Muscle of back (tissue), 13 donors: ENCODE results near the gene TXNIP. TPM values are rescaled to one million over a fixed set of nuclear protein-coding genes. Genes with fewer than 3 reads are reported as not detected.
"Not testable (repeated sequence)": the region's sequence is repeated elsewhere in the genome, so short reads cannot be mapped to it uniquely, and the experiment has no call there.

Experiments used
- DNase-seq, 3 donors: peaks; one replicate each; pipeline versions ENCODE4 v3.0.0 to v3.0.0-alpha.2; 2013
- long read RNA-seq, 9 donors: transcript quantifications; one replicate each; lab custom pipeline, GENCODE V29; 2026
- polyA plus RNA-seq, 10 donors: library from polyadenylated mRNA; unstranded; fragments of 120-200 nt; gene quantifications; one replicate each; pipeline ENCODE4 v1.2.1, GENCODE V29; 2013; ENCODE audit not compliant: insufficient read length in 10 of 10

Gene TXNIP
- polyA plus RNA-seq, result 100 to 1,000 TPM; 214 to 318 (median 275) TPM
- long read RNA-seq, donor 1, transcript TXNIP-204 (8 exons, 2,926 nt), result major isoform, 41 of 100 reads
- long read RNA-seq, donor 1, partial matches to known transcripts, result 52 of 100 reads
- long read RNA-seq, donor 1, other reads (novel, unspliced or antisense), result 5 of 100 reads
- long read RNA-seq, donor 2, transcript TXNIP-204 (8 exons, 2,926 nt), result major isoform, 45 of 117 reads
- long read RNA-seq, donor 2, partial matches to known transcripts, result 71 of 117 reads
- long read RNA-seq, donor 2, other reads (novel, unspliced or antisense), result 0 of 117 reads
- long read RNA-seq, donor 3, result 0 reads
- long read RNA-seq, donor 4, transcript TXNIP-204 (8 exons, 2,926 nt), result major isoform, 36 of 62 reads
- long read RNA-seq, donor 4, partial matches to known transcripts, result 24 of 62 reads
- long read RNA-seq, donor 4, other reads (novel, unspliced or antisense), result 0 of 62 reads
- long read RNA-seq, donor 5, transcript TXNIP-204 (8 exons, 2,926 nt), result major isoform, 36 of 117 reads
- long read RNA-seq, donor 5, partial matches to known transcripts, result 81 of 117 reads
- long read RNA-seq, donor 5, other reads (novel, unspliced or antisense), result 0 of 117 reads
- long read RNA-seq, donor 6, transcript TXNIP-204 (8 exons, 2,926 nt), result major isoform, 57 of 134 reads
- long read RNA-seq, donor 6, partial matches to known transcripts, result 75 of 134 reads
- long read RNA-seq, donor 6, other reads (novel, unspliced or antisense), result 0 of 134 reads
- long read RNA-seq, donor 7, transcript TXNIP-204 (8 exons, 2,926 nt), result major isoform, 44 of 79 reads
- long read RNA-seq, donor 7, partial matches to known transcripts, result 33 of 79 reads
- long read RNA-seq, donor 7, other reads (novel, unspliced or antisense), result 0 of 79 reads
- long read RNA-seq, donor 8, transcript TXNIP-204 (8 exons, 2,926 nt), result major isoform, 38 of 72 reads
- long read RNA-seq, donor 8, partial matches to known transcripts, result 32 of 72 reads
- long read RNA-seq, donor 8, other reads (novel, unspliced or antisense), result 0 of 72 reads
- long read RNA-seq, donor 9, transcript TXNIP-204 (8 exons, 2,926 nt), result major isoform, 6 of 13 reads
- long read RNA-seq, donor 9, partial matches to known transcripts, result 7 of 13 reads
- long read RNA-seq, donor 9, other reads (novel, unspliced or antisense), result 0 of 13 reads

GRCh38 chr1:145996433-145997015 is at the start of gene TXNIP:
TXNIP (minus strand) TSS chr1:145996579; CDS start chr1:145996266, 313 bp downstream.
- DNase-seq, result peak; percentile 99

- peak in 1 of 3 donors; percentile 46 for DNase-seq
These were observed 43.4 kb upstream of the TXNIP start for GRCh38 chr1:146039844-146040194.

- DNase-seq, result peak; percentile 91 to 95 (median 92)
These were observed 40.7 kb upstream of the TXNIP start for GRCh38 chr1:146036965-146037646.

GRCh38 chr1:146036241-146036964 is 40.0 kb upstream of the TXNIP start:
- DNase-seq, result no peak

GRCh38 chr1:146035048-146035423 is 38.7 kb upstream of the TXNIP start:
- no peak for DNase-seq

- DNase-seq, result peak in 1 of 3 donors; percentile 76
These were observed 36.3 kb upstream of the TXNIP start for GRCh38 chr1:146032631-146033219.

GRCh38 chr1:146031476-146031875 is 35.1 kb upstream of the TXNIP start:
- DNase-seq, result no peak

- DNase-seq, result no peak
These were observed 32.7 kb upstream of the TXNIP start for GRCh38 chr1:146029117-146029516.

- not testable (repeated sequence) for DNase-seq
These were observed 30.3 kb upstream of the TXNIP start for GRCh38 chr1:146026650-146027049.

- DNase-seq, result not testable (repeated sequence)
These were observed 29.6 kb upstream of the TXNIP start for GRCh38 chr1:146025787-146026495.

GRCh38 chr1:146022403-146023127 is 26.2 kb upstream of the TXNIP start:
- no peak for DNase-seq

GRCh38 chr1:146021622-146022402 is 25.4 kb upstream of the TXNIP start, which contains the start of gene HJV:
HJV (minus strand) TSS chr1:146021735; CDS start chr1:146020231, 1,504 bp downstream.
- DNase-seq, result peak in 2 of 3 donors; percentile 38 to 66

- DNase-seq, result no peak
These were observed 24.7 kb upstream of the TXNIP start for GRCh38 chr1:146021050-146021445.

GRCh38 chr1:146020058-146021049 is 24.0 kb upstream of the TXNIP start:
- no peak for DNase-seq

- peak in 1 of 3 donors; percentile 47 for DNase-seq
These were observed 23.1 kb upstream of the TXNIP start for GRCh38 chr1:146019231-146020057.
